Measurements from ENCODE around the gene VANGL1.

Gene VANGL1

GRCh38 chr1:115740811-115741210 is 99.0 kb downstream of the VANGL1 start:
- H3K9ac ChIP-seq (ENCODE audit: low read length), result no peak overlapping the region
- no peaks in the 10 kb centered on the region for H3K79me2 ChIP-seq (ENCODE audit: insufficient read depth, low read length)
- no peaks in the 10 kb centered on the region for H3K9me2 ChIP-seq (ENCODE audit: low read depth, low read length)
- H3K9me3 ChIP-seq (ENCODE audit: low read length), result no peaks in the 10 kb centered on the region
- no peaks in the 10 kb centered on the region for H3K36me3 ChIP-seq (ENCODE audit: insufficient read depth, low read length)
- TF ChIP-seq CTCF (IDR thresholded peaks at IDR 0.05; ENCODE audit: low read length), result no peak
- no peak for TF ChIP-seq EZH2 (IDR thresholded peaks at IDR 0.05; ENCODE audit: borderline replicate concordance, low read length)
- H3K4me3 ChIP-seq (ENCODE audit: low read depth, low read length, poor library complexity, severe bottlenecking), result no peak overlapping the region
- no peak overlapping the region for H3K27ac ChIP-seq (ENCODE audit: low read depth, low read length, poor library complexity, severe bottlenecking)
- H3K4me1 ChIP-seq (ENCODE audit: insufficient read depth, low read length, severe bottlenecking), result no peaks in the 10 kb centered on the region
- no peak overlapping the region for H3K4me2 ChIP-seq (ENCODE audit: low read length)
- no peaks in the 10 kb centered on the region for H3F3A ChIP-seq (ENCODE audit: insufficient read depth, low read length)
- H4K20me1 ChIP-seq (ENCODE audit: insufficient read depth, low read length), result no peaks in the 10 kb centered on the region
- no peaks in the 10 kb centered on the region for H3K27me3 ChIP-seq (ENCODE audit: insufficient read depth, low read length)
- H2AFZ ChIP-seq (ENCODE audit: low read length), result no peak overlapping the region

- H3K4me3 ChIP-seq (ENCODE audit: low read depth, low read length, poor library complexity, severe bottlenecking), result no peak overlapping the region
Measured at GRCh38 chr1:115744646-115745275, 103.0 kb downstream of the VANGL1 start.

GRCh38 chr1:115746021-115746690 is 104.4 kb downstream of the VANGL1 start:
- TF ChIP-seq CTCF (IDR thresholded peaks at IDR 0.05; ENCODE audit: low read length) (no peak), EZH2 (IDR thresholded peaks at IDR 0.05; ENCODE audit: borderline replicate concordance, low read length) (no peak)
- no peak overlapping the region for H2AFZ ChIP-seq (ENCODE audit: low read length)
- H3K9me2 ChIP-seq (ENCODE audit: low read depth, low read length), result no peaks in the 10 kb centered on the region
- H3K36me3 ChIP-seq (ENCODE audit: insufficient read depth, low read length), result no peaks in the 10 kb centered on the region
- no peak overlapping the region for H3K27ac ChIP-seq (ENCODE audit: low read depth, low read length, poor library complexity, severe bottlenecking)
- H3K9me3 ChIP-seq (ENCODE audit: low read length), result no peaks in the 10 kb centered on the region
- H3F3A ChIP-seq (ENCODE audit: insufficient read depth, low read length), result no peaks in the 10 kb centered on the region
- H3K4me2 ChIP-seq (ENCODE audit: low read length), result no peak overlapping the region
- no peaks in the 10 kb centered on the region for H3K27me3 ChIP-seq (ENCODE audit: insufficient read depth, low read length)
- no peaks in the 10 kb centered on the region for H4K20me1 ChIP-seq (ENCODE audit: insufficient read depth, low read length)
- no peak overlapping the region for H3K9ac ChIP-seq (ENCODE audit: low read length)
- no peaks in the 10 kb centered on the region for H3K79me2 ChIP-seq (ENCODE audit: insufficient read depth, low read length)
- no peaks in the 10 kb centered on the region for H3K4me1 ChIP-seq (ENCODE audit: insufficient read depth, low read length, severe bottlenecking)
- H3K4me3 ChIP-seq (ENCODE audit: low read depth, low read length, poor library complexity, severe bottlenecking), result no peak overlapping the region

More at GRCh38 chr1:115744646-115745275, 103.0 kb downstream of the VANGL1 start:
- Histone ChIP-seq H4K20me1 (ENCODE audit: insufficient read depth, low read length) (no peaks in the 10 kb centered on the region), H3K4me2 (ENCODE audit: low read length) (no peak overlapping the region), H3K4me1 (ENCODE audit: insufficient read depth, low read length, severe bottlenecking) (no peaks in the 10 kb centered on the region), H3K9ac (ENCODE audit: low read length) (no peak overlapping the region), H3K27me3 (ENCODE audit: insufficient read depth, low read length) (no peaks in the 10 kb centered on the region), H3K9me3 (ENCODE audit: low read length) (no peaks in the 10 kb centered on the region), H3K27ac (ENCODE audit: low read depth, low read length, poor library complexity, severe bottlenecking) (no peak overlapping the region), H3K9me2 (ENCODE audit: low read depth, low read length) (no peaks in the 10 kb centered on the region), H3K36me3 (ENCODE audit: insufficient read depth, low read length) (no peaks in the 10 kb centered on the region), H2AFZ (ENCODE audit: low read length) (no peak overlapping the region), H3K79me2 (ENCODE audit: insufficient read depth, low read length) (no peaks in the 10 kb centered on the region), H3F3A (ENCODE audit: insufficient read depth, low read length) (no peaks in the 10 kb centered on the region)
- TF ChIP-seq CTCF (IDR thresholded peaks at IDR 0.05; ENCODE audit: low read length), result no peak
